22Rv1 (cell line): Measurements from ENCODE around the gene OSBPL2.

Experiments
- H3K27ac ChIP-seq: fragments of 450-650 bp; 2 replicates; pipeline ENCODE4 v1.5.1; 2017
- ZFX ChIP-seq: fragments of 450-650 bp; IDR thresholded peaks from 2 replicates; pipeline ENCODE4 v1.6.1; 2017; ENCODE audit warnings: antibody characterized with exemption, borderline replicate concordance
- TF ChIP-seq, protein P1 (sequence below): fragments of 450-650 bp; IDR thresholded peaks from 2 replicates; pipeline ENCODE4 v1.5.1; 2017; ENCODE audit warnings: mild to moderate bottlenecking

Gene OSBPL2

GRCh38 chr20:62219101-62219991 lies 19.0 kb upstream of the OSBPL2 start:
- TF ChIP-seq, protein P1, sequence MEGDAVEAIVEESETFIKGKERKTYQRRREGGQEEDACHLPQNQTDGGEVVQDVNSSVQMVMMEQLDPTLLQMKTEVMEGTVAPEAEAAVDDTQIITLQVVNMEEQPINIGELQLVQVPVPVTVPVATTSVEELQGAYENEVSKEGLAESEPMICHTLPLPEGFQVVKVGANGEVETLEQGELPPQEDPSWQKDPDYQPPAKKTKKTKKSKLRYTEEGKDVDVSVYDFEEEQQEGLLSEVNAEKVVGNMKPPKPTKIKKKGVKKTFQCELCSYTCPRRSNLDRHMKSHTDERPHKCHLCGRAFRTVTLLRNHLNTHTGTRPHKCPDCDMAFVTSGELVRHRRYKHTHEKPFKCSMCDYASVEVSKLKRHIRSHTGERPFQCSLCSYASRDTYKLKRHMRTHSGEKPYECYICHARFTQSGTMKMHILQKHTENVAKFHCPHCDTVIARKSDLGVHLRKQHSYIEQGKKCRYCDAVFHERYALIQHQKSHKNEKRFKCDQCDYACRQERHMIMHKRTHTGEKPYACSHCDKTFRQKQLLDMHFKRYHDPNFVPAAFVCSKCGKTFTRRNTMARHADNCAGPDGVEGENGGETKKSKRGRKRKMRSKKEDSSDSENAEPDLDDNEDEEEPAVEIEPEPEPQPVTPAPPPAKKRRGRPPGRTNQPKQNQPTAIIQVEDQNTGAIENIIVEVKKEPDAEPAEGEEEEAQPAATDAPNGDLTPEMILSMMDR = no peak
- TF ChIP-seq ZFX = no peak
- H3K27ac ChIP-seq = no peak overlapping the region

DNA sequence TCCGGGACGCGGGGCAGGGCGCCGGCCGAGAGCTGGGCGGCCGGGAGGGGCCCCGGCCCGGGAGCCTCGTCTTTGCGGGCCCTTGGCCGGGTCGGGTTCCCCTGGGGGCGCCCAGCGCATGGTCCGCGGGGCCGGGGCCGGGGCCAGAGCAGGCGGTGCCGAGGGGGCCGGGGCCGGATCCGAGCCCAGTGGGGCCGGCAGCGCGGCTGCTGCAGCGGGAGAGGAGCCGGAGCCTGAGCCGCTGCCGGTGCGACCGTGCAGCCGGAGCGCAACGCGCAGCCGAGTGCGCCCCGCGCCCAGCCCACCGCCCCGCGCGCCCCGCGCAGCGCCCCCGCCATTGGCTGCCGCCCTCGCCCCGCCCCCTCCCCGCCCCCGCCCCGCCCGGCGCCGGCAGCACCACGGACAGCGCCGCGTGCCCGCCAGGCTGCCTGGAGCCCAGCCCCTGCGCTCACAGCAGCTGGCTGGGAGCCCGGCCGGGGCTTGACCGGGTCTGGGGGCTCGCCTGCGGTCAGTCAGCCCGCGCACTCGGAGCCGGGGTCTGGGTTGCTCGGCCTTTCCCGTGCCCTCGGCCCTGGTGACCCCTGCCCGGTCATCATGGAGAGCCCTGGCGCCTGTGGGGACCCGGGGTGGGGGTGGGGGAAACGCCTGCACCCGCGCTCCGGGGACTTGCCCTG lies 18.2 kb upstream of the OSBPL2 start, which contains the start of gene HRH3:
HRH3 (minus strand) TSS at position 287 of the 674 bp plus-strand sequence. CDS start 308 bp downstream, outside the sequence.
- no peak for TF ChIP-seq ZFX
- TF ChIP-seq, protein P1 = no peak
- H3K27ac ChIP-seq = no peak within 1 kb of the TSS

GRCh38 chr20:62220666-62221568 lies 17.4 kb upstream of the OSBPL2 start:
- H3K27ac ChIP-seq = no peak overlapping the region
- TF ChIP-seq, protein P1 = no peak
- no peak for TF ChIP-seq ZFX

DNA sequence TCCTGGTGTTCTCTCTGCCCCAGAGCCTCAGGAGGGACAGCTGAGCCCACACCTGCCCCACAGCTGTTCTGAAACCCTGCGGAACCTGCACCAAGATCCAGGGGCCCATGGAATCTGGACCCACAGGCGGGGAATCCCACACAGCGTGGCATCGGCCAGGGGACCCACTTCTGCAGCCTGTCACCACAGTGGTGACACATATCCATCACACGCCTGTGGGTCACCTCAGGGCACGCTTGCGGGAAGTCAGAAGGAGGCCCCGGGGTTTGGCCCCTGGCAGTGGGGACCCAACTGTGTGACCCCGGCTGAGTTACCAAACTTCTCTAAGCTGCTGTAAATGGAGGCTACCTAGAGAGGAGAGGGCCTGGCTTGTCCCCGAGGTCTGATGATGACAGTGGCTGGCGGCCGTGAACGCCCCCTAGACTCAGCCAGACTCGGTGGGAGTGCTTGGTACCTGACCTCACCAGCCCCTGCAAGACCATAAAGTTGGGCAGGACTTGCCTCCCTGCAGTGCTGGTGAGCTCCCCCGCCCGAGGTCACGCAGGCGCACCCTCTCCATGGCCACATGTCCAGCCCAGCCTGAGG lies 16.0 kb upstream of the OSBPL2 start:
- TF ChIP-seq, protein P1 = no peak
- TF ChIP-seq ZFX = no peak
- H3K27ac ChIP-seq = no peak overlapping the region

GRCh38 chr20:62222972-62223371 lies 15.3 kb upstream of the OSBPL2 start:
- H3K27ac ChIP-seq = no peak overlapping the region
- TF ChIP-seq ZFX = no peak
- TF ChIP-seq, protein P1 = no peak

DNA sequence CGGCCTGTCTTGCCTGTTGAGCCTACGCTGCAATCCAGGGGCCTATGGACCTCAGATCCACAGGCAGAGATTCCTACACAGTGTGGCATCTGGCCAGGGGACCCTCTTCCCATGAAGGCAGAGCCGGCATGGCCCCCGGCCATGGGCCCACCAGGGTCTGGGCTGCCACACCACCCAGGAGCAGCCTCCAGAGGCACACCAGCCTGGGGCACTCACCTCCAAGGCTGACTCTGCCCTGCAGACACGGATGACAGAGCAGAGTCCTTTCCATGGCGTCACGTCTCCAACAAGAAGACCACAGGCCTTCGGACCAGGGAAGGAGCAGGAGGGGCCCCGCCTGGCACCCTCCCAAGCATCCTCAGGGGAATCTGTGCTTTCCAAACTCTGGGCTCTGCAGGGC lies 14.8 kb upstream of the OSBPL2 start:
- TF ChIP-seq, protein P1 = no peak
- TF ChIP-seq ZFX = no peak
- no peak overlapping the region for H3K27ac ChIP-seq
